Measurements from ENCODE around the gene SH3D21. TPM values are rescaled to one million over a fixed set of nuclear protein-coding genes. Genes with fewer than 3 reads are reported as not detected.

The SH3D21 gene
- total and polyA plus RNA-seq, 2 donors: 1.3 to 6.0 TPM

DNA sequence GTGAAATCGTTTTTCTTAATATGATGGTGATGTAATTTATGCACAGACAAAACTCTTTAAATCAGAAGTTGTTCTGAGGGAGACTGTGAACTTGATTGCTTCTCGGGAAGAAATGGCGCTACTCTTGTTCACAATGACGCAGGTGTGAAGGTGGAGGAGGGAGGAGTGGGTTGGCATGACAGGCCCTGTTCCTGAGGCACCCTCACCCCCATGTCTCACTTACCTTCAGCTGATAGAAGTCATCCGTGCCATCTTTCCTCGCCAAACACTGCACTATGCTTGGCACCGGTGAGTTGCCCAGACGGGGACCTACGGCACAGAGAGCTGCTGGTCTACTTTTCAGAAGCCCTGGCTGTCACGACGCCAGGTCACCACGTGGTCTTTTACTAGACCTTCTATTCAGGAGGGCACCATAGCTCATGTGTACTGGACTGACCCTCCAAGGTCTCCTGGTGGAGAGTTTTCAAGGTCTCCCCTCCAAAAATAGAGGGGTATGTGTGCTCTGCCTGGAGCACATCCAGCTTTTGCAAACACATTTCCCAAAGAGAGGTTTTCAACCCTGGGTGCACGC is 52.4 kb downstream of the SH3D21 start:
- WGBS: 97% methylated on average over 13 of the region's 13 CpGs
- peaks cover 36 to 64% of the 10 kb centered on the region in 2 donors for H3K36me3 ChIP-seq (ENCODE audit: control insufficient read depth in 2 of 2, insufficient read depth in 2 of 2, low read length in 1 of 2)
- H3K27me3 ChIP-seq (ENCODE audit: control insufficient read depth in 2 of 2, insufficient read depth in 1 of 2, low read length in 1 of 2): no peaks in the 10 kb centered on the region

DNA sequence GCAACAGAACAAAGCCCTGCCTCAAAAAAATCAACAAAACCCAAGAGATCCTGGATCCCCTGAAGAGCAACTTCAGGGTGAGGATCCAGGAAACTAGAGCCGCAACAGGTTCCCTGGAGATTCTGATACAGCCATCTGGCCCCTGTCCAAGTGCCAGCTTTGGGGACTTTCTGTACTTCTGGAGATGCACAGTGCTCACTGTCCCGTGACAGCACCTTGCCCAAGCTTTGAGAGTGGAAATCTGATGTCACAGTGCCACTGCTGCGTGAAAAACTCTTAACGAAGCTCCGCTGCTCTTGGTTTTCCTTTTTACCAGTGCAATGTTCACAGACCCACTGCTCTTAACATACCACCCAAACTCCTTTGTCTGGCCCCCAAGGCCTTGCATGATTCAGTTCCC is 53.2 kb downstream of the SH3D21 start:
- no peak for DNase-seq (ENCODE audit: low read depth in 6 of 9, low spot score in 9 of 9)
- Histone ChIP-seq H3K27me3 (ENCODE audit: control insufficient read depth in 2 of 2, insufficient read depth in 1 of 2, low read length in 1 of 2) (no peaks in the 10 kb centered on the region), H3K4me1 (ENCODE audit: control insufficient read depth in 2 of 2, insufficient read depth in 2 of 2, low read length in 2 of 2) (peaks cover 0 to 4% of the 10 kb centered on the region in 2 donors), H3K9me3 (ENCODE audit: control insufficient read depth in 2 of 2, insufficient read depth in 1 of 2, low read length in 1 of 2) (peaks cover 0 to 1% of the 10 kb centered on the region in 2 donors), H3K27ac (ENCODE audit: low read depth in 1 of 2, low read length in 1 of 2) (peak overlapping the region; percentile 27 to 30), H3K36me3 (ENCODE audit: control insufficient read depth in 2 of 2, insufficient read depth in 2 of 2, low read length in 1 of 2) (peaks cover 29 to 57% of the 10 kb centered on the region in 2 donors), H3K4me3 (ENCODE audit: low read length in 2 of 2) (no peak overlapping the region)
- WGBS: 97% methylated on average over 5 of the region's 5 CpGs

More for the DNA sequence above, 52.4 kb downstream of the SH3D21 start:
- H3K4me3 ChIP-seq (ENCODE audit: low read length in 2 of 2): no peak overlapping the region
- H3K4me1 ChIP-seq (ENCODE audit: control insufficient read depth in 2 of 2, insufficient read depth in 2 of 2, low read length in 2 of 2): peaks cover 0 to 4% of the 10 kb centered on the region in 2 donors
- peaks cover 0 to 1% of the 10 kb centered on the region in 2 donors for H3K9me3 ChIP-seq (ENCODE audit: control insufficient read depth in 2 of 2, insufficient read depth in 1 of 2, low read length in 1 of 2)
- no peak overlapping the region for H3K27ac ChIP-seq (ENCODE audit: low read depth in 1 of 2, low read length in 1 of 2)
- DNase-seq (ENCODE audit: low read depth in 6 of 9, low spot score in 9 of 9): no peak

DNA sequence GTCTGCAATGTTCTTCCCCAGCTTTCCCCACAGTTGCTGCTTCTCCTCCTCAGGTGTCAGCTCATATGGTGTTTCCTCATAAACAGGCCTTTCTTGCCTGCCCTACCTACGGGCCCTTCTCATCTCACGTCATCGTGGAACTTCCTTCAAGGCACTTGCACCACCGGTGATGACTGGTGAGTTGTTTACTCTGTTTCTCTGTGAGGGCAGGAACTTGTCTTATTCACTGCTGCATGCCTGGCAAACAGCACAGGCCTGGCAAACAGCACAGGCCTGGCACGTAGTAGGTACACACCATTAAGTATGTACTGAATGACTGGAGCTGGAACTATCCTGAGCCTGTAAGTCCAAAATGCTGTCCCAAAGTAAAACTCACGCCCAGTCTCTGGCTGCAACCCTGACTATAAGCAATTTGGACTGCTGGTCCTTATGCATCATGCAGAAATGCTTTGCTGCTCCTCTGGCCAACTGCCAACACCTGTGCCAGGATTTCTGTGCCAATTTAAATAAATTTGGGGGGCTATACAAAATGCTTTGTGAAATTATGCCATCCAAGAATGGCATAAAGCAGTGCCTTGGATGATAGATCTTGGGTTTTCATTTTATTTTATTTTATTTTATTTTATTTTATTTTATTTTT is 53.9 kb downstream of the SH3D21 start:
- H3K27ac ChIP-seq (ENCODE audit: low read depth in 1 of 2, low read length in 1 of 2): peak overlapping the region; percentile 6 to 30
- no peak for DNase-seq (ENCODE audit: low read depth in 6 of 9, low spot score in 9 of 9)
- H3K4me3 ChIP-seq (ENCODE audit: low read length in 2 of 2): no peak overlapping the region
- H3K36me3 ChIP-seq (ENCODE audit: control insufficient read depth in 2 of 2, insufficient read depth in 2 of 2, low read length in 1 of 2): peaks cover 24 to 51% of the 10 kb centered on the region in 2 donors
- peaks cover 0 to 4% of the 10 kb centered on the region in 2 donors for H3K4me1 ChIP-seq (ENCODE audit: control insufficient read depth in 2 of 2, insufficient read depth in 2 of 2, low read length in 2 of 2)
- 93% methylated on average over 6 of the region's 6 CpGs for WGBS
- no peaks in the 10 kb centered on the region for H3K27me3 ChIP-seq (ENCODE audit: control insufficient read depth in 2 of 2, insufficient read depth in 1 of 2, low read length in 1 of 2)
- peaks cover 0 to 1% of the 10 kb centered on the region in 2 donors for H3K9me3 ChIP-seq (ENCODE audit: control insufficient read depth in 2 of 2, insufficient read depth in 1 of 2, low read length in 1 of 2)

DNA sequence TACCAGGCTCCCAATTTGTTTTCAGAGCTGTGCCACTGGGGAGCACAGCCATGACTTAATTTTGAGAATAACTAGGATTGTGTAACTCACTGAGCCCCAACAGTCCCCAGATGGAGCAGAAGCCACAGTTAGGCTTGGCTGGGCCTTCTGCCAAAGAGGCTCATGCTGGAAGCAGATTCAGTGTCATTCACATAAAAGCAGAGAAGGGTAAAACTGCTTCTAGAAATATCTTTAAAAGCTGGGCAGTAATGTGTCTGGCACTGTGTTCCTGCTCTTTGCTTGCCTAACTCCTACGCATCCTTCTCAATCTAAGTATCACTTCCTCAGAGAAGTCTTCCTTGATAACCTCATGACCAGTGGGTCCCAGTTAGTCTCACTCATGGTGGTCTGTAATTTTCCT is 59.2 kb downstream of the SH3D21 start:
- peaks cover 5 to 15% of the 10 kb centered on the region in 2 donors for H3K36me3 ChIP-seq (ENCODE audit: control insufficient read depth in 2 of 2, insufficient read depth in 2 of 2, low read length in 1 of 2)
- no peaks in the 10 kb centered on the region for H3K9me3 ChIP-seq (ENCODE audit: control insufficient read depth in 2 of 2, insufficient read depth in 1 of 2, low read length in 1 of 2)
- no peaks in the 10 kb centered on the region for H3K27me3 ChIP-seq (ENCODE audit: control insufficient read depth in 2 of 2, insufficient read depth in 1 of 2, low read length in 1 of 2)
- peak overlapping the region; percentile 65 to 94 for H3K27ac ChIP-seq (ENCODE audit: low read depth in 1 of 2, low read length in 1 of 2)
- no peak for DNase-seq (ENCODE audit: low read depth in 6 of 9, low spot score in 9 of 9)
- whole genome bisulfite sequencing: 89% methylated on average over 1 of the region's 1 CpG
- H3K4me1 ChIP-seq (ENCODE audit: control insufficient read depth in 2 of 2, insufficient read depth in 2 of 2, low read length in 2 of 2): peaks cover 15 to 39% of the 10 kb centered on the region in 2 donors
- no peak overlapping the region for H3K4me3 ChIP-seq (ENCODE audit: low read length in 2 of 2)

DNA sequence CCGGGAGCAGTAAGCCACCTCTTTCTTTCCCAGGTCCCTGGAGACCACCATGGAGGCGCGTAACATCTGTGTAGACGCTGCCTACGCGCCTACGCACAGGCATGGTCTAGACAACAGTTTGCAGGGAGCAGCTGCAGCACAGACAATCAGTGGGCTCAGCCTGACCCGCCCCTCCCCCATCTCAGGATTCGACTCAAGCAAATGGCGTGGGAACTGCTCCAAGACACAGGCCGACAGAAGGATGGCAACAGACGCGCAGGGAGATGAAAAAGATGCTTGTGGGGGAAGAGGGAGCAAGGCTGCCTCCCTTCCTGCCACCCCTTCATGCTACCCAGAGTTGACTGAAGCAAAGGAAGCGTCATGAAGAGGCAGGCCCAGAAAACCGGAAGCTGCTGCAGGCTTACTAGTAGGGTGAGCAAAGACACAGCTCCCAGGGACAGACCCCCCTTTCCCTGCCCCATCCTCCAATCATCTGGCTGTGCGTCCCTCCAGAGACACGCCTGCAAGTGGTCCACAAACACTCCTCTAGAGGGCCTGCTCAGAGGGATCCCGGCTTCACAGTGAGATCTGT is 60.0 kb downstream of the SH3D21 start:
- peak in 7 of 9 donors; percentile 53 to 91 (median 77) for DNase-seq (ENCODE audit: low read depth in 6 of 9, low spot score in 9 of 9)
- 48% methylated on average over 18 of the region's 18 CpGs for WGBS
- H3K9me3 ChIP-seq (ENCODE audit: control insufficient read depth in 2 of 2, insufficient read depth in 1 of 2, low read length in 1 of 2): no peaks in the 10 kb centered on the region
- no peak overlapping the region for H3K4me3 ChIP-seq (ENCODE audit: low read length in 2 of 2)
- H3K27ac ChIP-seq (ENCODE audit: low read depth in 1 of 2, low read length in 1 of 2): peak overlapping the region; percentile 87 to 94
- peaks cover 5 to 11% of the 10 kb centered on the region in 2 donors for H3K36me3 ChIP-seq (ENCODE audit: control insufficient read depth in 2 of 2, insufficient read depth in 2 of 2, low read length in 1 of 2)
- H3K4me1 ChIP-seq (ENCODE audit: control insufficient read depth in 2 of 2, insufficient read depth in 2 of 2, low read length in 2 of 2): peaks cover 15 to 39% of the 10 kb centered on the region in 2 donors
- no peaks in the 10 kb centered on the region for H3K27me3 ChIP-seq (ENCODE audit: control insufficient read depth in 2 of 2, insufficient read depth in 1 of 2, low read length in 1 of 2)

DNA sequence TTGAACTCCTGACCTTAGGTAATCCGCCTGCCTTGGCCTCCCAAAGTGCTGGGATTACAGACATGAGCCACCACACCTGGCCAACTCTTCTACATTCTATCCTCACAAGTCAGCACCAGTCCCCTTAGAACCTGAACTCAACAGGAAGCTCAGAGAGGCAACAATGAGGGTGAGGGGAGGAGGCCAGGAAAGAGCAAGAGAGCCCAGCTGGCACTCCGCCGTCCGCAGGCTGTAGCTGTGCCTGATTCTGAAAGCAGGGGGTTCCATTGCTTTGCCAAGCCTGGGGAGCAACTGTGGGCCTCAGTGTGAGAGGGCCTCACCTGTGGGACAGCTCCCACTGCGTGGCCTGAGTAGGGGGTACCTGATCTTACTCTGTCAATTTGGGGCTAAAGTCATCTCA is 60.9 kb downstream of the SH3D21 start:
- peak in 5 of 9 donors; percentile 50 to 81 (median 59) for DNase-seq (ENCODE audit: low read depth in 6 of 9, low spot score in 9 of 9)
- peak overlapping the region; percentile 50 to 94 for H3K27ac ChIP-seq (ENCODE audit: low read depth in 1 of 2, low read length in 1 of 2)
- H3K9me3 ChIP-seq (ENCODE audit: control insufficient read depth in 2 of 2, insufficient read depth in 1 of 2, low read length in 1 of 2): no peaks in the 10 kb centered on the region
- no peak overlapping the region for H3K4me3 ChIP-seq (ENCODE audit: low read length in 2 of 2)
- peaks cover 15 to 41% of the 10 kb centered on the region in 2 donors for H3K4me1 ChIP-seq (ENCODE audit: control insufficient read depth in 2 of 2, insufficient read depth in 2 of 2, low read length in 2 of 2)
- peaks cover 4% of the 10 kb centered on the region in 2 donors for H3K36me3 ChIP-seq (ENCODE audit: control insufficient read depth in 2 of 2, insufficient read depth in 2 of 2, low read length in 1 of 2)
- 59% methylated on average over 5 of the region's 5 CpGs for WGBS
- no peaks in the 10 kb centered on the region for H3K27me3 ChIP-seq (ENCODE audit: control insufficient read depth in 2 of 2, insufficient read depth in 1 of 2, low read length in 1 of 2)

DNA sequence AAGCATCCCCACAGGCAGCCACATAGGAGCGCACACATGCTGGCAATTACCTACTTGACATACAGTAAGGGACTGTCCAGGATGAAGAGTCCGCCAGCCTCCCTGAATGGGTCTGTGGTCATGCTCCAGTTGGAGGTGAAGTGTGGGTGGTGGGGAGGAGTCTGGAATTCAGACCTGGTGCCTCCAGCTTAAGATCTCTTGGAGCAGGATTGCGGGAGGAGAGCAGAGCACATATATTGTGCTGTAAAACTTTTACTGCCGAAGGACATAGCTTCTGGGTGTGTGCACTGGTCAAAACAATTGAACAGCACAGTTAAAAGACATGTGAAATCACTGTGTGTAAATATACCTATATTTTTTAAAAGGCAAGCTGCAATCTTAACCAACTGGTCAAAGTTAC is 61.6 kb downstream of the SH3D21 start:
- no peak for DNase-seq (ENCODE audit: low read depth in 6 of 9, low spot score in 9 of 9)
- no peaks in the 10 kb centered on the region for H3K36me3 ChIP-seq (ENCODE audit: control insufficient read depth in 2 of 2, insufficient read depth in 2 of 2, low read length in 1 of 2)
- 98% methylated on average over 4 of the region's 4 CpGs for WGBS
- peak overlapping the region in 1 of 2 donors; percentile 94 for H3K27ac ChIP-seq (ENCODE audit: low read depth in 1 of 2, low read length in 1 of 2)
- H3K4me3 ChIP-seq (ENCODE audit: low read length in 2 of 2): no peak overlapping the region
- H3K9me3 ChIP-seq (ENCODE audit: control insufficient read depth in 2 of 2, insufficient read depth in 1 of 2, low read length in 1 of 2): no peaks in the 10 kb centered on the region
- peaks cover 15 to 48% of the 10 kb centered on the region in 2 donors for H3K4me1 ChIP-seq (ENCODE audit: control insufficient read depth in 2 of 2, insufficient read depth in 2 of 2, low read length in 2 of 2)
- no peaks in the 10 kb centered on the region for H3K27me3 ChIP-seq (ENCODE audit: control insufficient read depth in 2 of 2, insufficient read depth in 1 of 2, low read length in 1 of 2)

DNA sequence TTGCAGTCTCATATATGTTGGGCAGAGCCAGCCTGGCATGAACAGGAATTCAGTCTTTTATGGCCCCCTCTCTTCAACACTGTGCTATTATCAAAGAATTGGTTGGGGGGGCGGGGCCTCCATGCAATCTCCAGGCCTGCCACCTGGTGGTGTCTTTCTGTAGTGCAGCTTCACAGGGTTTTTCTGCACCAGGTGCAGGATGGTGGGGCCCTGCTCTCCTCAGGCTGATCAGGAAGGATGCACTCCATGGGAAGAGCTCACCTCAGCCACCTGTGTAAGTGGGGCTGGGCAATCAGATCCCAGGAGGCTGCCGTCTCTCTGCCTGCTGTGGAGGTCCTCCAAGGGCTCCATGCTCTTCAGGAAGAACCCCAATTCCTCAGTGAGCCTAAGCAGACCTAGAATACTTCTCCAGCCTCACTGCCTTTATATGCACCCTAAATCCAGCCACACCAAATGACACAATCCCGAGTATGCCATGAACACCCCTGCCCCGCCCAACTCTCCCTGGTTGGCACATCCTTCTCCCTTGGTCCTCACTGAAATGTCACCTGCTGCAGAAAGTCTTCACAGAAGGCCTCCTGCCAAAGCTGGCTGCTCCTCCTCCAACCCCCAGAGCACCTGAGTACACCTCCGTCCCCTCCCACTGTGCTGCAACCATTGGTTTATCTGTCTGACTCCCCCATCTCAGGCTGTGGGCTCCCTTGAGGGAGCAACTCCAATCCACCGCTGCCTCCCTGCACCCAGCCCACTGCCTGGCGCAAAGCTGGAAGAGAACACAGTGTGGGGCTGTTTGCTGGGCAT is 63.1 kb downstream of the SH3D21 start:
- no peaks in the 10 kb centered on the region for H3K36me3 ChIP-seq (ENCODE audit: control insufficient read depth in 2 of 2, insufficient read depth in 2 of 2, low read length in 1 of 2)
- peaks cover 19 to 63% of the 10 kb centered on the region in 2 donors for H3K4me1 ChIP-seq (ENCODE audit: control insufficient read depth in 2 of 2, insufficient read depth in 2 of 2, low read length in 2 of 2)
- peak in 7 of 9 donors; percentile 56 to 91 (median 84) for DNase-seq (ENCODE audit: low read depth in 6 of 9, low spot score in 9 of 9)
- peak overlapping the region in 1 of 2 donors; percentile 35 for H3K27ac ChIP-seq (ENCODE audit: low read depth in 1 of 2, low read length in 1 of 2)
- H3K9me3 ChIP-seq (ENCODE audit: control insufficient read depth in 2 of 2, insufficient read depth in 1 of 2, low read length in 1 of 2): no peaks in the 10 kb centered on the region
- H3K4me3 ChIP-seq (ENCODE audit: low read length in 2 of 2): no peak overlapping the region
- H3K27me3 ChIP-seq (ENCODE audit: control insufficient read depth in 2 of 2, insufficient read depth in 1 of 2, low read length in 1 of 2): no peaks in the 10 kb centered on the region
- WGBS: 55% methylated on average over 7 of the region's 7 CpGs

Data from thymus (tissue), 11 donors.